Activated T-helper 2 cell treated with anti-CD3 and anti-CD28 coated beads, Interferon-gamma antibody, Interleukin-2, Interleukin-4, amounts not matched to agents 10 μg/mL and 5 μg/mL and 100 μg/mL, durations not matched to agents 14 hours and 24 hours and 36 hours (primary cell): ENCODE measurements around the gene KIF20A. TPM values are rescaled to one million over a fixed set of nuclear protein-coding genes. Genes with fewer than 3 reads are reported as not detected.

Source experiments
- DNase-seq: peaks from one replicate; pipeline ENCODE4 v3.0.0; 2021; ENCODE audit warnings: low spot score
- H3K27ac Mint-ChIP-seq: one replicate; pipeline ENCODE4 v1.8.0; 2021; ENCODE audit warnings: mixed read lengths
- H3K27me3 Mint-ChIP-seq: one replicate; pipeline ENCODE4 v1.8.0; 2021; ENCODE audit warnings: low read depth, mixed read lengths
- H3K36me3 Mint-ChIP-seq: one replicate; pipeline ENCODE4 v1.8.0; 2021; ENCODE audit warnings: low read depth, mixed read lengths
- H3K4me1 Mint-ChIP-seq: one replicate; pipeline ENCODE4 v1.8.0; 2021; ENCODE audit warnings: low read depth, mixed read lengths
- H3K4me3 Mint-ChIP-seq: one replicate; pipeline ENCODE4 v1.8.0; 2021; ENCODE audit warnings: low read depth, mild to moderate bottlenecking, moderate library complexity, mixed read lengths
- H3K9me3 Mint-ChIP-seq: one replicate; pipeline ENCODE4 v1.8.0; 2021; ENCODE audit warnings: mixed read lengths
- intact Hi-C: fragments of 100-400 bp; cut with micrococcal nuclease; formaldehyde crosslinking; loops from one replicate; pipeline ENCODE4 v1.15.1; 2023
- total RNA-seq: library from RNA; stranded (reverse); gene quantifications from 2 replicates; pipeline ENCODE4 v1.2.3, GENCODE V29; 2022

The KIF20A gene
- total RNA-seq, 1 donor from 2014 or later = 30.3 TPM

DNA sequence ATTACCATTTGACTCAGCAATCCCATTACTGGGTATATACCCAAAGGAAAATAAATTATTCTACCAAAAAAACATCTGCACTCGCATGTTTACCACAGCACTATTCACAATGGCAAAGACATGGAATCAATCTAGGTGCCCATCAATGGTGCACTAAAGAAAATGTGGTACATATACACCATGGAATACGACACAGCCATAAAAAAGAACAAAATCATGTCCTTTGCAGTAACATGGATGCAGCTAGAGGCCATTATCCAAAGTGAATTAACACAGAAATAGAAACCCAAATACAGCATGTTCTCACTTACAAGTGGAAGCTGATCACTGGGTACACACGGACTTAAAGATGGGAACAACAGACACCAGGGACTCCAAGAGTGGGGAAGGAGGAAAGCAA is 32.1 kb downstream of the KIF20A start:
- H3K4me3 Mint-ChIP-seq = peak overlapping the region; percentile 67
- no peak overlapping the region for H3K27ac Mint-ChIP-seq
- intact Hi-C loops = no loop called here
- H3K9me3 Mint-ChIP-seq = no peaks in the 10 kb centered on the region
- H3K36me3 Mint-ChIP-seq = peaks cover 15% of the 10 kb centered on the region
- no peak for DNase-seq
- H3K4me1 Mint-ChIP-seq = peaks cover 11% of the 10 kb centered on the region
- H3K27me3 Mint-ChIP-seq = no peaks in the 10 kb centered on the region

DNA sequence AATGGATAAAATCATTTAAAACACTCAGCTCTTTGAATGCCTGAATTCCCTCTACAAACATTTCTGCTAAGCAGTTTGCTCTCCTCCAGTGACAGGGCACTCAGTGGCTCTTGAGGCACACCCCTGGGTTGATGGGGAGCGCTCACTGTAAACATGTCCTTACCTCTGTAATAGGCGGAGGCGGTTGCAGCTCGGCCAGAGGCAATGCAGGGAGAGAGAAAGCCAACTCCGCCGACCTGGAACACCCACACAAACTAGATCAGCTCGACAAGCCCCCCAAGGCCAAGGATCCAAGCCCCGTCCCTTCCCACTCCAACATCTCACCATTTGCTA is 33.9 kb downstream of the KIF20A start:
- H3K27me3 Mint-ChIP-seq = no peaks in the 10 kb centered on the region
- H3K4me1 Mint-ChIP-seq = peaks cover 11% of the 10 kb centered on the region
- peak overlapping the region; percentile 97 for H3K4me3 Mint-ChIP-seq
- H3K9me3 Mint-ChIP-seq = no peaks in the 10 kb centered on the region
- H3K27ac Mint-ChIP-seq = peak overlapping the region; percentile 94
- DNase-seq = no peak
- intact Hi-C loops = loop anchor here (1.0 kb wide), 2 partner anchors 34 to 126 kb away; partner anchors contain the start of genes BRD8 and FAM53C
- peaks cover 15% of the 10 kb centered on the region for H3K36me3 Mint-ChIP-seq

DNA sequence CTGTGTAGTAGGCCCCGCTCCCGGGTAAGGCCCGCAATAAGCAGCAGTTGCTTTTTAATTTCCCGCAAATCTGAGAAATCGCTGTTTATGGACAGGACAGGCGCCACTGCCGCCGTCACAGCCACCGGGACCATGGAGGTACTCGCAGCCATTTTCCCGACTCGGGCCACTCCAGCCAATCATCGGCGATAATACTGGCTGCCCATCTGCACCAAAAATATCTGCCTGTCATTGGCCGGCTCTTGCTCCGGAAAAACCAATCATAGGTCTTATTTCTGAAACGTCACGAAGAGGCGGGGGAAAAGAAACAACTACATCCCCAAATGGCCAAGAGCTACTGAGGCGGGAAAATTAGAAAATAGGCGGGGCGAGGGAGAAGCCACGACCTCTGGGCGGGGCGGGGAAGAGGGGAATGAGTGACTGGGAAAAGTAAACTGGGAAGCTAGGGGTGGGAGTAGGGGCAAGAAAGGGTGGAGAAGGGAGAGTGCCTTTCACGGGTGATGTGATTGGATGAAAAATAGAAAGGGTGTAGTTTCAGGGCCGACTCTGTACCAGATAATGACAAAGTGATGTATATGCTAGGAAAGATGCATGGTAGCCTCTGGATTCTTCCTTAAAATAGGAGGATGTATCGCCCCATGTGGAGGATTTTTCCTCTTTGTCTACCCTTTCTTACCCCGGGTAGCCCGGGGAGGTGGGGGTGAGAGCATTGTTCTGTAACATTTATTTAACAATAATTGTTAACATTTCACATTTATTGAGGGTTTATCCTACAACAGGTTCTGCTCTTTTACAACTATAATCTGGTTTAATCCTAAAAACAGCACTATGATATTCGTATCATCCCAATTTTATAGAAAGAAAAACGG is 34.5 kb downstream of the KIF20A start, which contains the start of gene CDC23:
TSS of gene CDC23 (minus strand) at position 163 of the 869 bp plus-strand sequence. CDS start at position 152, 11 bp downstream.
- Mint-ChIP-seq H3K27me3 (no peaks in the 10 kb centered on the region), H3K4me1 (peaks cover 11% of the 10 kb centered on the region), H3K36me3 (peaks cover 11% of the 10 kb centered on the region), H3K27ac (peak within 1 kb of the TSS; percentile 94), H3K9me3 (no peaks in the 10 kb centered on the region), H3K4me3 (peak within 1 kb of the TSS; percentile 97)
- intact Hi-C loops = loop anchor here (1.0 kb wide), 2 partner anchors 35 to 125 kb away; partner anchors contain the start of genes BRD8 and FAM53C
- peak; percentile 90 for DNase-seq

DNA sequence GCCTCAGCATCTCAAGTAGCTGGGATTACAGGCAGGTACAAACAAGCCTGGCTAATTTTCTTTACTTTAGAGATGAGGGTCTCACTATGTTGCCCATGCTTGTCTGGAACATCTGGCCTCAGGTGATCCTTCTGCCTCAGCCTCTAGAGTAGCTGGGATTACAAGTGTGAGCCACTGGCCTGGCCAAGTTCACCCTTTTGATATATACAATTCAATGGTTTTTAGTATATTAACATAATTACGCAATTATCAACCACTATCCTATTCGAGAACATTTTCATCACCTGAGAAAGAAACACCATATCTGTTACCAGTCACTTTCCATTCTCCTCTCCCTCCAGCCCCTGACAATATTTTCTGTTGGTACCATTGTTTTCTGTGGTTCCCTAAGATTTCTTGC is 37.9 kb downstream of the KIF20A start:
- Mint-ChIP-seq H3K9me3 (no peaks in the 10 kb centered on the region), H3K4me1 (peaks cover 5% of the 10 kb centered on the region), H3K27ac (no peak overlapping the region), H3K27me3 (peaks cover 2% of the 10 kb centered on the region), H3K36me3 (peaks cover 5% of the 10 kb centered on the region), H3K4me3 (no peak overlapping the region)
- DNase-seq = no peak
- intact Hi-C loops = no loop called here

DNA sequence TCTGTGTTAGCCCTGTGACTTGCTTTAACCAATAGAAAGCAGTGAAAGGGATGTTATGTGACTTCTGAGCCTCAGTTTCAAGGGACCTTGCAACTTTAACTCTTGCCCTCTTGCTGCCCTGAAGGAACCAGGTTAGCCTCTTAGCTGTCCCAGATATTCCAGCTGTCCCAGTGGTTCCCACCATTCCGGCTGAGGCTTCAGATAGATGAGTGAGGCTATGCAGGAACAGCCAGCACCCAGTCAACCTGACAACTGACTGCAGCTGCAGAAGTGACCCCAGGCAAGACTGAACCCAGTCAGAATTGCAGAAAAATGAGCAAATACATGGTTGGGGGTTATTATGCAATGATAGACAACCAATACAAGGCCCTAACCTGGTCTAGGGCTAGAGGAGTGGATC is 44.6 kb downstream of the KIF20A start:
- intact Hi-C loops = no loop called here

DNA sequence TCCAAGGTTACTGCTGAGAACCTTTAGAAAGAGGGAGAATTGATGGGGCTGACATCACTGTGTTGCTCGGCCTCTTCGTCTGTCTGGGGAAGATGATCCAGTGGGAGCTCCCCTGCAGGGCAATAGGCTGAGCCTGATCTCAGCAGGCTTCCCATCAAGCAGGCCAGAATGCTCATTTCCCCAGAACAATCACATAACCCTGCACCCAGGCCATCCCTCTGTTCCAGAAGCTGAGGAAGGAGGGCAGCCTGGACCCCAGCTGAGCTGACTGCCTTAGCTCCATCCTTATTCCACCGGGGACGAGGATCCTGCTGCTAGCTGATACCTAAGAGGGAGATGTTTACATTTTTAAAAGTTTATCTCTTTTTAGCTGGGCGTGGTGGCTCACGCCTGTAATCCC is 45.8 kb downstream of the KIF20A start:
- Mint-ChIP-seq H3K27me3 (peaks cover 24% of the 10 kb centered on the region), H3K36me3 (no peaks in the 10 kb centered on the region), H3K4me1 (peaks cover 4% of the 10 kb centered on the region), H3K9me3 (no peaks in the 10 kb centered on the region), H3K27ac (no peak overlapping the region), H3K4me3 (no peak overlapping the region)
- intact Hi-C loops = no loop called here
- DNase-seq = no peak

More for the DNA sequence above, 44.6 kb downstream of the KIF20A start:
- Mint-ChIP-seq H3K9me3 (no peaks in the 10 kb centered on the region), H3K27me3 (peaks cover 19% of the 10 kb centered on the region), H3K27ac (no peak overlapping the region), H3K4me3 (no peak overlapping the region), H3K4me1 (peaks cover 4% of the 10 kb centered on the region), H3K36me3 (no peaks in the 10 kb centered on the region)
- DNase-seq = no peak

DNA sequence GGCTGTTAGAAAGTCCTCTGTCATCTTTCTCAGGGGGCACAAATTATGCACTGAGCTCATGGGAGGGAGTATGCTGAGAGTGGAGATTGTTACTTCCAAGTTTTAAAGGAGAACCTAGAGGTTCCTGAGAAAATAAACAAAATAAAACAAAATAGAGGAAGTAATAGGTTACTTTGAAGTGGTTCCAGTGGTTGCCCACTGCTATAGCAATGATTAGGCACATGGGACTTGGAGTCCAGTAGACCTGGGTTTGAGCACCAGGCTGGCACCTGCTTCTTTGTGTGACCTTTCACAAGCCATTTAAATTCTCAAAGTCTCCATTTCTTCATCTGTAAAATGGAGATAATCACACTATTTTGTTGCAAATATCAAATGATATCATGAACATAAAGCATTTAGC is 48.0 kb downstream of the KIF20A start:
- H3K4me3 Mint-ChIP-seq = no peak overlapping the region
- no peaks in the 10 kb centered on the region for H3K9me3 Mint-ChIP-seq
- H3K27ac Mint-ChIP-seq = no peak overlapping the region
- no peaks in the 10 kb centered on the region for H3K36me3 Mint-ChIP-seq
- peaks cover 30% of the 10 kb centered on the region for H3K27me3 Mint-ChIP-seq
- intact Hi-C loops = no loop called here
- no peak for DNase-seq
- H3K4me1 Mint-ChIP-seq = peaks cover 4% of the 10 kb centered on the region

DNA sequence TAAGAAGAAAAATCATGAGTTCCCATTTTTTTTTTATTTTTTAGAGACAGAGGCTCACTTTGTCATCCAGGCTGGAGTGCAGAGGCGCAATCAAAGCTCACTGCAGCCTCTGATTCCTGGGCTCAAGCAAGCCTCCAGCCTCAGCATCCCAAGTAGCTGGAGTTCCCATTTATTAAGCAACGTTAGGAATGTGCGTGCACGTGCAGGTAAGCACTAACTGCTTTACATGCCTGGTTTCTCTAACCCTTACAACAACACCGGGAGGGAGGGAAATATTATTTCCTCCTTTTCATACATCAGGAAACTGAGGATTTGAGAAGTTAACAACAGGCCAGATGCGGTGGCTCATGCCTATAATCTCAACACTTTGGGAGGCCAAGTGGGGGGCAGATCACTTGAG is 50.5 kb downstream of the KIF20A start:
- no peak for DNase-seq
- intact Hi-C loops = no loop called here
- Mint-ChIP-seq H3K27me3 (peaks cover 20% of the 10 kb centered on the region), H3K27ac (no peak overlapping the region), H3K36me3 (no peaks in the 10 kb centered on the region), H3K9me3 (no peaks in the 10 kb centered on the region), H3K4me3 (no peak overlapping the region), H3K4me1 (no peaks in the 10 kb centered on the region)

DNA sequence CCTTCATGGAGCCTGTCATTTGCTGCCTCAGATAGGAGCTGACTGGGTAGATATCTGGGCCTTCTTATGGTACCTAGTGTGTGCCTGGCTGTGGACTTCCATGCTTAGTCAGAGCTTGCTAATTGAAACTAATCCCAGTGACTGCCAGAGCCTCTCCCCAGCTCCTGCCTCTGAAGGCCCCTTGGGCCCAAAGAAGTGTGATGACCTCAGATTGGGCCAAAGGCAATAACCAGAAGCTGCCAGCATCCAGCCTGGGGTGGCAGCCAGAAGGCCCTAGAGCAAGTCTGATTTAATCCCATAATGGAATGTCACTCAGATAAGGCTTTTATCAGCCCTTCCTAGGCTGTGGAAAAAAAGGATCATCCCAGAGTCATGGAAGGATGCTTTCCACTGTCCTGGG is 51.3 kb downstream of the KIF20A start:
- no peak overlapping the region for H3K27ac Mint-ChIP-seq

DNA sequence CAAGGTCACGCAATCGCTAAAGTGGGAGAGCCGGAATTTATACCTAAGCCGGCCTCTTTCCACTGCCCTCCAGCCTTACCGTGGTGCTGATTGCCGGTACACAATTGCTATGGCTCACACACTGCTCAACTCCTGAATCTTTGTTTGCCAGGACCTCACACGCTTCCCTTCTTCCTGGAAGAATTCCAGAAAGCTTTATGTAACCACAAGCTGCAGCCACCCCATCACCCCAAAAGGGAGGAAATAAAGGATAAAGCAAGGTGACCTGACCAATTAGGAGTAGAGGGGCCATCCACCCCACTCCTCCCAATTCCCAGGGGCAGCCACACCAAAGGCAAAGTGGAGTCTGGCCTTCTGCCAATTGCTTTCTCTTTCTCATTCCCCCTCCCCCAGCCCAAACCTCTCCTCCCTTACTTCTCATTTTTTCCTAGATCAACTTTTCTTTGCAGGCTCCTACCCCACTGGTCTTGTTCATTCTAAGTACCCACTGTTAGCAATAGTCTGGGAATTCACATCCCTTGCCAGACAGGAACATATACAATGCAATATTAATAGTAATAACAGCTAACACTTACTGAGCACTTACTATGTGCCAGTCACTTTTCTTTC is 52.2 kb downstream of the KIF20A start:
- Mint-ChIP-seq H3K4me1 (no peaks in the 10 kb centered on the region), H3K27me3 (peaks cover 18% of the 10 kb centered on the region), H3K4me3 (no peak overlapping the region), H3K9me3 (no peaks in the 10 kb centered on the region), H3K36me3 (no peaks in the 10 kb centered on the region), H3K27ac (no peak overlapping the region)
- intact Hi-C loops = no loop called here
- DNase-seq = no peak

More for the DNA sequence above, 51.3 kb downstream of the KIF20A start:
- no peaks in the 10 kb centered on the region for H3K9me3 Mint-ChIP-seq
- intact Hi-C loops = no loop called here
- no peak for DNase-seq
- no peaks in the 10 kb centered on the region for H3K36me3 Mint-ChIP-seq
- peaks cover 20% of the 10 kb centered on the region for H3K27me3 Mint-ChIP-seq
- H3K4me1 Mint-ChIP-seq = no peaks in the 10 kb centered on the region
- H3K4me3 Mint-ChIP-seq = no peak overlapping the region

DNA sequence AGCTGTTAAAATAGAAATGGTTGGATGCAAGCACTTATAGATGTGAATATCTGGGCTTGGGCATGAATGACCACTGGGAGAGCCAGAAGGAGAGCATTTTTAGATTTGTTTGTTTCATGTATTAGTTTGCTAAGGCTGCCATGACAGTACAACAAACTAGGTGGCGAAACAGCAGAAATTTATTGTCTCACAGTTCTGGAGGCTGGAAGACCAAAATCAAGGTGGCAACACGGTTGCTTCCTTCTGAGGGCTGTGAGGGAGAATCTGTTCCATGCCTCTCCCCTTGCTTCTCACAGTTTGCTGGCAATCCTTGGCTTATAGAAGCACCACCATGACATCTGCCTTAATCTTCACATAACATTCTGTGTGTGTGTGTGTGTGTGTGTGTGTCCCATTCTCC is 54.4 kb downstream of the KIF20A start:
- Mint-ChIP-seq H3K36me3 (no peaks in the 10 kb centered on the region), H3K27ac (no peak overlapping the region), H3K4me1 (no peaks in the 10 kb centered on the region), H3K4me3 (no peak overlapping the region), H3K9me3 (no peaks in the 10 kb centered on the region), H3K27me3 (peaks cover 17% of the 10 kb centered on the region)
- no peak for DNase-seq
- intact Hi-C loops = no loop called here

DNA sequence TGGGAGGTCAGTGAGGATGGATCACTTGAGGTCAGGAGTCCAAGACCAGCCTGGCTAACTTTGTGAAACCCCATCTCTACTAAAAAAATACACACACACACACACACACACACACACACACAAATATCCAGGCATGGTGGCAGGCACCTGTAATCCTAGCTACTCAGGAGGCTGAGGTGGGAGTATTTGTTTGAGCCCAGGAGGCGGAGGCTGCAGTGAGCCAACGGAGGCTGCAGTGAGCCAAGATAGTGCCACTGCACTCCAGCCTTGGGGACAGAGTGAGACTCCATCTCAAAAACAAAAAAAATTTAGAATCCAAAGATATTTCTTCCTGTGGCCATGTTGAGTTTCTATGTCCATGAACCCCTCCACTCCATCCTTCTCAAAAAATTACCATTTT is 55.7 kb downstream of the KIF20A start:
- peaks cover 18% of the 10 kb centered on the region for H3K27me3 Mint-ChIP-seq
- H3K4me1 Mint-ChIP-seq = no peaks in the 10 kb centered on the region
- no peak overlapping the region for H3K4me3 Mint-ChIP-seq
- H3K9me3 Mint-ChIP-seq = no peaks in the 10 kb centered on the region
- intact Hi-C loops = no loop called here
- no peak overlapping the region for H3K27ac Mint-ChIP-seq
- no peaks in the 10 kb centered on the region for H3K36me3 Mint-ChIP-seq
- DNase-seq = no peak
